ENCODE data around the gene MMP28. TPM values are rescaled to one million over a fixed set of nuclear protein-coding genes. Genes with fewer than 3 reads are reported as not detected.

MMP28 gene
- not detected for total RNA-seq

GRCh38 chr17:35795007-35795870 lies at the start of gene MMP28:
Gene MMP28, minus strand, starts transcription at chr17:35795641. Its CDS starts 264 bp downstream, at chr17:35795377.
- DNase-seq, result no peak

- no peak for DNase-seq
These were observed 49.1 kb upstream of the MMP28 start for GRCh38 chr17:35844547-35844946.

GRCh38 chr17:35843698-35844097 lies 48.3 kb upstream of the MMP28 start:
- DNase-seq, result no peak

GRCh38 chr17:35842239-35842638 lies 46.8 kb upstream of the MMP28 start:
- DNase-seq, result no peak

GRCh38 chr17:35841505-35841904 lies 46.1 kb upstream of the MMP28 start:
- no peak for DNase-seq

- no peak for DNase-seq
These were observed 45.7 kb upstream of the MMP28 start for GRCh38 chr17:35841101-35841500.

- DNase-seq, result no peak
These were observed 29.8 kb upstream of the MMP28 start for GRCh38 chr17:35825206-35825605.

GRCh38 chr17:35821308-35821707 lies 25.9 kb upstream of the MMP28 start:
- no peak for DNase-seq

GRCh38 chr17:35819455-35819854 lies 24.0 kb upstream of the MMP28 start:
- no peak for DNase-seq

- no peak for DNase-seq
These were observed 21.8 kb upstream of the MMP28 start for GRCh38 chr17:35817196-35817595.

- DNase-seq, result no peak
These were observed 21.3 kb upstream of the MMP28 start for GRCh38 chr17:35816723-35817122.

- no peak for DNase-seq
These were observed 17.0 kb upstream of the MMP28 start for GRCh38 chr17:35812456-35812855.

- no peak for DNase-seq
These were observed 16.3 kb upstream of the MMP28 start for GRCh38 chr17:35811759-35812158.

- DNase-seq, result no peak
These were observed 14.5 kb upstream of the MMP28 start for GRCh38 chr17:35809855-35810461.

GRCh38 chr17:35808962-35809854 lies 13.8 kb upstream of the MMP28 start, which contains the start of gene TAF15:
Gene TAF15, plus strand, starts transcription at chr17:35809484. Its CDS starts 86 bp downstream, at chr17:35809570.
- DNase-seq, result peak; percentile 94

- DNase-seq, result no peak
These were observed 13.0 kb upstream of the MMP28 start for GRCh38 chr17:35808240-35808961.

GRCh38 chr17:35807371-35808144 lies 12.1 kb upstream of the MMP28 start:
- DNase-seq, result no peak

- DNase-seq, result peak; percentile 32
These were observed 9.3 kb upstream of the MMP28 start for GRCh38 chr17:35804658-35805192.

GRCh38 chr17:35801583-35802224 lies 6.3 kb upstream of the MMP28 start:
- no peak for DNase-seq

- DNase-seq, result no peak
These were observed 4.5 kb upstream of the MMP28 start for GRCh38 chr17:35799942-35800341.

- no peak for DNase-seq
These were observed 2.5 kb upstream of the MMP28 start for GRCh38 chr17:35797918-35798317.
